DMS153 treated with DMSO at 0.1 percent for 48 hours (cell line): Measurements from ENCODE around the gene PTPN4.
A peak's percentile ranks its signal among the peaks of the same experiment; 100 is the strongest.
"Not testable (repeated sequence)": the region's sequence is repeated elsewhere in the genome, so short reads cannot be mapped to it uniquely, and the experiment has no call there.

Source experiments
- DNase-seq: peaks from one replicate; lab custom pipeline; 2025; ENCODE audit not compliant: unreplicated experiment; lab: John Stamatoyannopoulos, UW

The PTPN4 gene

DNA sequence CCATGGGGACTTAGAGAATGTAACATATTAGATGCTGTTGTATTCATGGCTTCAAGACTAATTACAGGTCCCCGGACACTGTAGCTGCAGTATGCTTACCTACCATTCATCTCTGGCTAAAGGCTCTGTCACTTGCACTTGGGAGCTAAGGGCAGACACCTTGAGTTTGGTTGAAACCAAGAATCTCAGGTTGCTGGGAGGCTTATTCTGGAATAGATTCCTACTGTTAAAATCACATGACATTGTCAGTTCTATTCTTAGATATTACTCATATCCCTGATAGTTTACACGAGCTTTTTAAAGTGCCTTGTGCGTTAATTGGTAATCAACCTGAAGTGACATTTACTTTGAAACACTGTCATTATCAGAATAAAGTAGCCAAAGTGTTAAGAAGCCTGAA lies 180.2 kb downstream of the PTPN4 start:
- DNase-seq = no peak

DNA sequence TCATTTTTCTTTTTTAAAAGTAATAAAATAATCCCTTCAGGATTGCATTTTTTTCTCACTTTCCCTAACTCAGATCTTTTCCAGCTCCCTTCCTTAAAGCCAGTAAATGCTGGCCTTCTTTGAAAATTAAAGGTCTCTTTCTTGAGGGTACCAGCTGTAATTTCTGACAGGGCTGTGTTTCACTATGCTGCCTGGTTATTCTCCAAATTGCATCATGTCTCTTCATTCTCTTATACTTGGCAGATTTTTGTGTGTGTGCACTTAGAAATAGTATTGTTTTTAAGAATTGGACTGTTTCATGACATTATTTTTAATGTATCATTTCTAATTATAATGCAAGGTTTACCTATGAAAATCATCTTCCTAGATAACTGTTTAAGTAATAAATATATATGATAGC lies 181.1 kb downstream of the PTPN4 start:
- no peak for DNase-seq

DNA sequence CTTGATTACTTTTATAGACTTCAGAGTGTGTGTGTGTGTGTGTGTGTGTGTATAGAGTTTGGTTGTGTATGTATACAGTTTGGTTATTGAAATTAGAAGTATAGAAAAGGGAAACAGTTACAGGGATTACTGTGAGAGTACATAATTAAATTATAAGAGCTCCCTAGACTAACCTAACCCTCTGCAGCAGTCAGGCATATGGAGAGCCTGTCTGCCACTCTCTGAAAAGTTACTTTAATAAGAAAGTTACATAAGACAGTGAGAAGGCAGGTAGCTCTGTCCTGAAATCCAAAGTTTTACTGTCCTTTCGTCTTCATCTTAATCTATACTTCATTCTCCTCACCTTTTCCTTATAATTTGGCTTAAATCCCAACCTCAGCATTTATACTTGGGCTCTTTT lies 181.7 kb downstream of the PTPN4 start:
- DNase-seq = no peak

DNA sequence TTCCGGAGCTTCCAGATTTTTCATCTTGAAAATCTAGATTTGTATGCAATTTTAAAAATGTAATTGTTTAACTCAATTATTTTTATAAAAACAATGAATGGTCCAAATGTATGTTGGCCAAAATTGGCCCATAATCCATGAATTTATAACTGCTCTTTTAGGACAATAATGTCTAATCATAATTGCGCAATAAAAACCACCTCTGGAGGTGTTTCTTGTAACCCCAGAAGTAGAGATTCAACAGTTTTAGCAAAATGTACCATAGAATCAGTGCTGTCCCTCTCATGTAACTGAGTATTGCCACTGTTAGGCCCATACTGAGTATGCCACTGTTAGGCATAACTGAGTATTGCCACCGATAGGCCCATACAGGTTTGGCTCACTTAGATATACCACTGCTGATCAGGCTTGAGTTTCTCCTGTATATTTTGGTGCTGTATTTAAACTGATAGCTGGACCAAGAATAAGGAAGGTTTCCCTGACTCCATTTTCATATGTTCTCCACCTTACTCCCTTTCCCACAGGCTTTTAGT lies 182.3 kb downstream of the PTPN4 start:
- no peak for DNase-seq

DNA sequence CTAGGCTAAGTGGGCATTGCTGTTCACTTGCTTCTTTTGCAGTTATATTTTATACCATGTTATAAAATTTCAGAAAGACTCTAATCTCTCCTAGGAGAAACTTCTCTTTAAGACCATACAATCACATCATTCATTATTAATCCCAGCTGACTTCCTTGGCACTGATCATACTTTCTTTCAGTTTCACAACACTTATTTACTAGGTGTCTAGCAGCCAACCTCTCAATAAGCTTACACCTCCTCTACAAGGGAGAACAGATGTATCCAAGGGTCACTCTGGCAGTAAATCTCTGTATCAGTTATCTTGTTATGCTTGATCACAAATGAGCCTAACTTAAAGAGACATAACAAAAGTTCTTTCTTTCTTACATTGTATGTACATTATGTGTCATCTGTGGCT lies 183.3 kb downstream of the PTPN4 start:
- no peak for DNase-seq

DNA sequence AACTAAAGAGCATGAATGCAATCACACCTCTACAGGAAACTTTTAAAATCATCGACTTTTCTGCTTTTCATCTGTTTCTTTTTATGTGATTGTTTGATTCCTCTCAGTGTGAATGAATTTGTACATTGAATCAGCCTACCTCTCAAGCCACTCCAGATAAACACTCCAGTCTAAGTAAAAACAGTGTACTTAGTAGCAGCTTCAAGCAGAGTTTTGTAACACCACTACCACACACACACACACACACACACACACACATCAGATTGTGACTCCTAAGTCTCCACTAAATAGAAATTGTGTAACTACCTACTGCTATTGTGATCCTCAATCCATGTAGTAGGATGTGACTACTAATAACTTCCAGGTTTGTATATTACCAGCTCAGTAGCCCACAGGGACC lies 187.8 kb downstream of the PTPN4 start:
- DNase-seq = no peak

DNA sequence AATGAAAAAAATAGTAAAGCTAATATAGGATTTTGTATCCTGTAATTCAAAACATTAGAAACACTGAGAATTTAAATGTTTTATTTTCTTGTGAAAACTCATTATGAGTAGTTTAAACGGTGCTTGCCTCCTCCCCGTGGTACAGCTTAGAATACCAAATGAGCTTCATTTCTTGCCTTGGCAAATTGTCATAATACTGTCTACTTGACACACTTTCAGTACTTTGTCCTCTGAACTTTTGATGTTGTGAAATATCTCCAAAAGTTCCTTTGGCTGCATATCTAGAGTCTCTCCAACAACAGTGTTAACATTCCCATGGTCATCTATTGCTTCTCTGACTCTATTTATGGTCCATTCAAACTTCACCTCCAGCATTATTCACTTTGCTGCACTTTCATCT lies 191.2 kb downstream of the PTPN4 start:
- DNase-seq = no peak

DNA sequence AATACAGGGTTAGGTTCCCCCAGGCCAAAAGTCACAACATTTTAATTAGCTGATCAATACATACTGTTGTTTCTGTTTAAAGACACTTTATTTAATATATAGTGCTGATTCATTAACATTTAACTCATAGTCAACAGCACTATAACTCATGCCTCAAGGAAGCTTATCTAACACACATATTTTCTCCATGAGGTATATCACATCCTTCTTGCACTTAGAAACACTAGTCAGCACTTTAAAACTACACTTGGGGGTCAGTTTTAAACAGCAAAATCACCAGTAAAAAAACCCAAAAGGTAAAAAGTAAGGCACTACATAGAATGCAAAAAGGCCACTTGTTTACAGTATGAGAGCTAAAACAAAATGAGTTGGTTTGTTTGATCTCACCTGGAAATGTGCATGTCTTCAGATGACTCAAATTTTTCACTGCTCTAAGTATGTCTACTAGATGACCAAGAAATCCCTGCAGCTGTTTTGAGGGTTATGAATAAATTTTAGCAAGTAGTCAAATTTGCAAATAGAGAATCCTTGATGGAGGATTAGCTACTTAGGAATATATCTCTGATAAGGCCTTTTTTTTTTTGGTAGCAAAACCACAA lies 199.0 kb downstream of the PTPN4 start:
- no peak for DNase-seq

DNA sequence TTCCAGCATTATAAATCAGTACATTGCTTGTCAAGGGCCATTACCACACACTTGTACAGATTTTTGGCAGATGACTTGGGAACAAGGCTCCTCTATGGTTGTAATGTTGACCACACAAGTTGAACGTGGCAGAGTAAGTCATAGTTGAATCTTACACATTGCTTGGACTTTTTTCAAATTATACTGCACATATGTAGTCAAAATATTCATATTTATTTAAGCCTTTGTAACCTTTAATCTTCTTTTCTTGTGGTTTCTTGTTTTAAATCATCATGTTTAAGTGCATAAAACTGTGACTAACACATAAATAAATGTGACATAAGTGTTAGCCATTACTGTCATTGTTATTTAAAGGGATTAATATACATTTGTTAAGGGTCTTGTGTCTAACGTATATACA lies 201.1 kb downstream of the PTPN4 start:
- DNase-seq = no peak

DNA sequence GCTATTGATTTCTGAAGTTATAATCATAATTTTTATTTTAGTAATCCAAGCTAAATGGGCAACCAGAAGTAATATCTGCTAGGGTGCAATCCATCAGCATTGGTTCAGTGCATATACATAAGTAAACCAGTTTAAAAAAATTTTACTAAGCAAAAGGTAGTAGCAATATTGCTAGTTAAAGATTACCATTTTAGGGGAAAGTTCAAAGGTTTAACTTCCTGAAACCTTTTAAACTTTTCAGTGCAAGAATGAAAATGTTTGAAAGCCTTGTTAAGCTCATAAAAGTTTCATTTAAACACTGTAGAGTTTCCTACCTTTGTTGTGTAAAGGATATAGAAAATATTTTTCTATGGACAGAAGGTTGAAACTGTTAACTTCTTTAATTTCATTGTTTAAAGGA lies 222.2 kb downstream of the PTPN4 start:
- DNase-seq = no peak

DNA sequence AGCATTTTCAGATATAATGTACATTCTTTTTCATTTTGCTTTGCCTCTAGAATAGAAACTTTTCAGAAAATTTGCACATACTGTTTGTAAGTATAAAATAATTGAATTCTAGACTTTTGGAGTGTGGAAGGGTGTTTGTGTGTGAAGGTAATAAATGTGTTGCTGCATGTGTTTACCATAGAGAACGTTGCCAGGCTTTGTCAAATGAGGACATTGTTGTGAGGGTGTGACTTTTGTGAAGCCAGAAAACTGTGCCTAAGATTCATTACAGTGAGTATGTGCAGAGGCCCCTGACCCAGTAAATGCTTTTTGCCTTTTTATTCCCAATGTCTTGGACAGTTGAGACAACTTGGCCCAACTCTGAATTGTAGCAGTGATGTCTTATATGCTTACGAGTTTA lies 222.8 kb downstream of the PTPN4 start:
- DNase-seq = no peak

DNA sequence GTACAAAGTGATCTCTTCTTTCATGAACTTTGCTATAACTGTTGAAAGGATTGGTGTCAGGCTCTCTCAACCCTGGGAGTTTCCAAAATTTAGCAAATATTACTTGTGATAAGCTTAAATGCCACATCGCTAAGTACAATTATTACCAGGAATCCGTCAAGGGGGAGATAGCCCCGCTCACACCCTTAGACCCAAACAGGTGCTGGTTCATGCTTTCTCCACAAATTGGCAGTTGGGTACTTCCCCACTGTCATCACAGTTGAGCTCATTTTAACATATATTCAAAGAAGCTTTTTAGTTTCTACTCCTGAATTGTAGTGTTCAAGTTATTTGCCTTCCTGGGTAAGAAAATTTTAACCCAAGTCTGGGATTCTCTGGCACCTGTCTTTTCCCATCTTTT lies 223.4 kb downstream of the PTPN4 start:
- DNase-seq = no peak

DNA sequence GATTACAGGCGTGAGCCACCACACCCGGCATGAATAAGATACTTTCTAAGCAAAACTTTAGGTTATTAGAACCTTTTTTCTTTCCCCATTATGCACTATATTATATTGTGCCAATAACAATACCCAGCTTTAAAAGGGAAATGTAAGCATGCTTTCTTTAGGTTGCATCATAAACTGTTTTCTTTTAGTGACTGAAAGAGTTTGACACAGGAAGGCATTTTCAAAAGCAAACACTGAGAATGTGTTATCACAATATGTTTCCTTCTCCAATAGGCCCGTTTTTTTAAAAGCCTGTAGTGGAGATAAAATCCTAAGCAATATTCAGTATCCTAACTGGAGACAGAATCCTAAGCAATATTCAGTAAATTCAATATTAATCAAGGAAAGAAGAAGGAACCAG lies 236.4 kb downstream of the PTPN4 start:
- no peak for DNase-seq

DNA sequence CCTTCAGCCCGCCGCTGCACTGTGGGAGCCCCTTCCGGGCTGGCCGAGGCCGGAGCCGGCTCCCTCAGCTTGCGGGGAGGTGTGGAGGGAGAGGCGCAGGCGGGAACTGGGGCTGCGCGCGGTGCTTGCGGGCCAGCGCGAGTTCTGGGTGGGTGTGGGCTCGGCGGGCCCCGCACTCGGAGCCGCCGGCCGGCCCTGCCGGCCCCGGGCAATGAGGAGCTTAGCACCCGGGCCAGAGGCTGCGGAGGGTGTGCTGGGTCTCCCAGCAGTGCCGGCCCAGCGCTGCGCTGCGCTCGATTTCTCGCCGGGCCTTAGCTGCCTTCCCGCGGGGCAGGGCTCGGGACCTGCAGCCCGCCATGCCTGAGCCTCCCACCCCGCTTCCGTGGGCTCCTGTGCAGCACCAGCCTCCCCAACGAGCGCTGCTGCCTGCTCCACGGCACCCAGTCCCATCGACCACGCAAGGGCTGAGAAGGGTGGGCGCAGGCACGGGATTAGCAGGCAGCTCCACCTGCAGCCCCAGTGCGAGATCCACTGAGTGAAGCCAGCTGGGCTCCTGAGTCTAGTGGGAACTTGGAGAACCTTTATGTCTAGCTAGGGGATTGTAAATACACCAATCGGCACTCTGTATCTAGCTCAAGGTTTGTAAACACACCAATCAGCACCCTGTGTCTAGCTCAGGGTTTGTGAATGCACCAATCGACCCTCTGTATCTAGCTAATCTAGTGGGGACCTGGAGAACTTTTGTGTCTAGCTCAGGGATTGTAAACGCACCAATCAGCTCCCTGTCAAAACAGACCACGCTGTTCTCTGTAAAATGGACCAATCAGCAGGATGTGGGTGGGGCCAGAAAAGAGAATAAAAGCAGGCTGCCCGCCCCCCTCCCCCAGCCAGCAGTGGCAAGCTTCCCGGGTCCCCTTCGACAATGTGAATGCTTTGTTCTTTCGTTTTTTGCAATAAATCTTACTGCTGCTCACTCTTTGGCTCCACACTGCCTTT lies 237.5 kb downstream of the PTPN4 start:
- not testable (repeated sequence) for DNase-seq

DNA sequence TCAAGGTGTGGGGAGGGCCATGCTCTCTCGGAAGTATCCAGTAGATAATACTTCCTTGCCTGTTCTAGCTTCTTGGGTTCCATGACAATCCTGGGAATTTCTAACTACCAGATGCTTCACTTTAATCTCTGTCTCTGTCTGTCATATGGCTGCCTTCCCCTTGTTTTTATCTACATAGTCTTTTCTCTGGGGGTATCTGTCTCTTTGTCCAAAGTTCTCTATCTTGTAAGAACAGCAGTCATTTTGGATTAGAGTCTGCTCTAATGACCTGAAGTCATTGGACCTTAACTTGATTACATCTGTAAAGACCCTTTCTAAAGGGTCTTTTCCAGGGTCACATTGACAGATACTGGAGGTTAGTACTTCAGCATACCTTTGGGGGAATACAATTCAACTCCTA lies 241.7 kb downstream of the PTPN4 start:
- DNase-seq = no peak

DNA sequence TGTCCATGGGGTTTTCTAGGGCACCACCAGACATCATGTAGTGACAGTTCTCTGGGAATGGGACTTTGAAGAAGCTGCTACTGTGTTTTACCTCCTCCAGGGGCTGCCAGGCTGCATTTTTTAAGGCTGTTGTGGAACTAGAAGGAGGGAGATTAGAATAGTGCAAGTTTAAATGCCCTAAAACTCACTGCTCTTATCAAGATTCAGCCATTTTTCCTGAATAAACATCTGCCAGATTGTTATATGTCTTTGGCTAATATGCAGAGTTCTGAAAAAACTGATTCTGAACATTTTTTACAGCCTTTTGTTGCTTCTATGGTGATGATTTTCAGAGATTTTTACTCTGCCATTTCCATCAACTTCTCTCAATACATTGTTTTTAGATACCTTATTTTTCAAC lies 244.5 kb downstream of the PTPN4 start:
- no peak for DNase-seq

DNA sequence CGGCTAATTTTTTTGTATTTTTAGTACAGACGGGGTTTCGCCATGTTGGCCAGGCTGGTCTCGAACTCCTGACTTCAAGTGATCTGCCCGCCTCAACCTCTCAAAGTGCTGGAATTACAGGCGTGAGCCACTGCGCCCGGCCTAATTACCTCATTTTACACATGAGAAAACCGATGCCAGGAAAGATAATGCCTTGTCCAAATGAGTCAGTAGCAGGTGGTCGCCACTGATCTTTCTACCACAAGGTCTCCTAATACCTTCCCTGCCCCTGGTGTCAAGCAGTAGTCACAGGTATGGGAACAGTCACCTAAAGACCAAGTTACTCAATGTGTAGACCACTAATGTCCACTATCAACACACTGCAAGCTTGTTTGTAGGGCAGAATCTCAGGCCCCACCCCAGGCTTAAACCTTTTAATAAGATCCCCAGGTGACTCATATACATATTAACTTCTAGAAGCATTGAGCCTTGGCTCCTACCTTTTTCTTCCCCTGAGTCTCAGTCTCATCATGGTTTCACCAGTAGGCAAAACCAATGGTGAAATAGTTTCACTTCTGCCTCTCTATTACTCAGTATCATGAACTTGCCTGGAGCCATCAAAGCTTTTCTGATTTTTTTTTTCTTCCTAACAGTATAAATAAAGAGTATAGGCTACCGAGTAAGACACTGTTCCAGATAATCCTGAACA lies 246.3 kb downstream of the PTPN4 start:
- no peak for DNase-seq

DNA sequence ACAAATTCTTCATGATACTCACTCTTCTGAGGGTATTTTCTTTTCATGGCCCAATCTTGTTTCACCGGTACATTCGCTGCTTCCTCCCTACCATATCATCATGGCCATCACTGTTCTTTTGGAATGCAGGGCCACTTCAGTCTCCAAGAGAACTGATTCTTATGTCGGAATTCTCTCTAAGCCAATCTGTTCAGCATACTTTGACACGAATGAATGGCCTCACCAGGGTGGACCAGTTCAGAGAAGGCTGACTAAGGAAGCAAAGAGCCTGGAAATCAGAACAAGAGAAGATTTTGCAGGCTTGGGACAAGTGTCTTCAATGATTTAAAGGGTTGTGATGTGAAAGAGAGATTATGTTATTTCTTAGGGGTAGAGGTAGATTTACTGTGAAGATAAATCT lies 248.1 kb downstream of the PTPN4 start:
- no peak for DNase-seq

DNA sequence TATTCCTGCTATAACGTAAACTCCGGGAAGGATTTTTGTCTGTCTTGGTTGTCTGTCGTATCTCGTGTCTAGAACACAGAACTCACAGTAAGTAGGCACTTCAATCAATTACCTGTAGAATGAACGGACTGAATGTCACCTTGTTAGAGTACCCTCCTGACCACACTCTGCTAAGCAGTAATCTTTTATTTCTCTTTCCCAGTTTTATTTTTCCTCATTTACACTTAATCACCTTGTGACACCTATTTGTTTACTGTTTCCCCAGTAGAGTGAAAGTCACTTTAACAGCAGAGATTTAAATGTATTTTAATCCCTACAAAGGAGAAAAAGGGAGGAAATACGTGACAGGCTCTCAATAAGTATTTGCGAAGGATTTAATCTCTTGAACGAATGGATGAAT lies 252.6 kb downstream of the PTPN4 start:
- DNase-seq = peak; percentile 90

DNA sequence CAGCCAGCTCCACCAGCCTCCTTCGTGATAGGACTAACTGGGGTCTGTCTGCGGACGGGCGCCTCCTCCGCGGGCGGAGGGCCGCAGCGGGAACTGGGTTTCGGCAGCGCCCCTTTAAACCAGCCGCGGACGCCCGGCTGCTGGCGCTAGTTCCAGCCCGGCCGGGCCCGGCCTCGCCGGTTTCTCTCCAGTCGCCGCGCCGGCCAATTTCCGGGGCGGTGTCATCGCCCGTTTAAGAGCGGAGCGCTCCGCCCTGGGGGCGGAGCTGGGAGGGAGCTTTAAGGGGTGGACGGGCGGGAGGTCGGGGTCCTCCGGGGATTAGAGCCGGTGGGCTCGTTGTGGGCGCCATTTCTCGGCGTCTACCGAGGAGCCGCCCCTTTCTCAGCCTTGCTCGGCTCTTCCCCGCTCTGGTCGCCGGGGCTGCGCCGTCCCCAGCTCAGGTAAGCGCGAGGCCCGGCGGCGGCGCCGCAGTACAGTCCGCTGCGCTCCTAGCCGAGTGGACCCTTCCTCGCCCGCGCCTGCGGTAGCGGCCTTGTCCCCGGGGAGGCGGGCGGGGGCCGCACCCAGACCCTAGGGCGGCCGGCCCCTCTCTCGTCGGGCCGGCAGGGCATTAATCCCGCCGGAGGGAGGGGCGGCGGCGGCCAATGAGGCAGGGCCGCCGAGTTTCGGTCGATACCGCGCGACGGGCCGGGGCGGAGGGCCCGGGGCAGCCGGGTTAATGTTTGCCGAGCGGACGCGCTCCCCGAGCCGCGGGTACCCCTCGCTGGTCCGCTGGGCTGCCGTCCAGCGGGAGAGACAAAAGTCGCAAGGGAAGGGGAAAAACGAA lies 253.3 kb downstream of the PTPN4 start, which contains the start of gene EPB41L5:
TSS of gene EPB41L5 (plus strand) at position 307 of the 826 bp plus-strand sequence. CDS start 6,008 bp downstream, outside the sequence.
- peak; percentile 90 for DNase-seq
